NCI-H345 (cell line): ENCODE data around the gene GPR78.
"Not testable (repeated sequence)": the region's sequence is repeated elsewhere in the genome, so short reads cannot be mapped to it uniquely, and the experiment has no call there.

ENCODE experiments used
- DNase-seq: peaks from one replicate; lab custom pipeline; 2025; lab: John Stamatoyannopoulos, UW

The GPR78 gene

GRCh38 chr4:8616831-8617230, 36.6 kb downstream of the GPR78 start:
- no peak for DNase-seq

GRCh38 chr4:8617486-8618040, 37.4 kb downstream of the GPR78 start:
- no peak for DNase-seq

GRCh38 chr4:8618421-8618820, 38.2 kb downstream of the GPR78 start:
- no peak for DNase-seq

GRCh38 chr4:8618961-8619720, 38.9 kb downstream of the GPR78 start:
- no peak for DNase-seq

- DNase-seq = not testable (repeated sequence)
Observed at GRCh38 chr4:8621135-8621534, 40.9 kb downstream of the GPR78 start.

GRCh38 chr4:8624601-8625272, 44.5 kb downstream of the GPR78 start:
- not testable (repeated sequence) for DNase-seq

- not testable (repeated sequence) for DNase-seq
Observed at GRCh38 chr4:8630240-8630905, 50.2 kb downstream of the GPR78 start.

- not testable (repeated sequence) for DNase-seq
Observed at GRCh38 chr4:8631896-8632295, 51.7 kb downstream of the GPR78 start.

GRCh38 chr4:8634773-8635172, 54.6 kb downstream of the GPR78 start:
- DNase-seq = not testable (repeated sequence)

- not testable (repeated sequence) for DNase-seq
Observed at GRCh38 chr4:8635897-8636554, 55.8 kb downstream of the GPR78 start.
